ENCODE data around the gene TADA3. TPM values are rescaled to one million over a fixed set of nuclear protein-coding genes. Genes with fewer than 3 reads are reported as not detected.

Gene TADA3
- total and polyA plus RNA-seq, 5 experiments from 2014 or later, result 33.3 to 51.2 (median 38.2) TPM

GRCh38 chr3:9825451-9826040, 33.3 kb upstream of the TADA3 start:
- H3K36me3 Mint-ChIP-seq, result peaks cover 0 to 6% (median 3%) of the 10 kb centered on the region in 3 donors
- peaks cover 0 to 2% (median 0%) of the 10 kb centered on the region in 4 donors for H3K4me1 Mint-ChIP-seq
- no peak overlapping the region for H3K27ac Mint-ChIP-seq
- POLR2A ChIA-PET, result interaction anchor here (0.7 to 1.0 kb wide), 2 partner anchors 16 to 45 kb away, joined by 3 to 6 read pairs; partner anchors contain the start of gene TTLL3
- no peaks in the 10 kb centered on the region for H3K27me3 Mint-ChIP-seq
- H3K4me3 Mint-ChIP-seq, result no peak overlapping the region
- no peak for DNase-seq
- H3K9me3 Mint-ChIP-seq, result no peaks in the 10 kb centered on the region
- no peak for ATAC-seq

DNA sequence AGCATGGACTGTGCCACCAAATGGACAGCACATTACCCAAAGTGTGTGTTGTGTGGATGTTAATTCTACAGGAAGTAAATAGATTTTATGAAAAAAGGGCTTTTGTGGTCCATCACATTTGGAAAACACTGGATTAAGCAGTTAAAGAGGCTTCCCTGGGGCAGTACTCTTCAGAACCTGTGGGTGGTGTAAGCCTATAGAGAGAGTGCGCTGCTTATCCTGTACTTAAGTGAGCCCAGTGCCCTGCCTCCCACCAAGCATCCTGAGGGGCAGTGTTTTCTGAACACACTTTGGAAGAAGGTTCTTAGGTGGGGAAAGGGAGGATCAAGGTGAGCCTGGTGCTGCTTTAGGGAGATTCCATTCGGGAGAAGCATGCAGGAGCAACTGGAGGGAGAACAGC, 28.7 kb upstream of the TADA3 start:
- H3K27ac Mint-ChIP-seq, result peak overlapping the region in 1 of 10 donors; percentile 52
- no peak overlapping the region for H3K4me3 Mint-ChIP-seq
- H3K9me3 Mint-ChIP-seq, result no peaks in the 10 kb centered on the region
- H3K36me3 Mint-ChIP-seq, result peaks cover 0 to 2% (median 0%) of the 10 kb centered on the region in 3 donors
- DNase-seq (no peak), ATAC-seq (peak in 1 of 2 donors; percentile 39)
- POLR2A ChIA-PET, result no interaction called here
- no peaks in the 10 kb centered on the region for H3K27me3 Mint-ChIP-seq
- peaks cover 0 to 4% (median 0%) of the 10 kb centered on the region in 4 donors for H3K4me1 Mint-ChIP-seq

GRCh38 chr3:9820543-9820942, 28.3 kb upstream of the TADA3 start:
- H3K4me1 Mint-ChIP-seq, result peaks cover 0 to 4% (median 0%) of the 10 kb centered on the region in 4 donors
- ATAC-seq (no peak), DNase-seq (no peak)
- H3K4me3 Mint-ChIP-seq, result no peak overlapping the region
- POLR2A ChIA-PET, result no interaction called here
- peak overlapping the region in 1 of 10 donors; percentile 28 for H3K27ac Mint-ChIP-seq
- peaks cover 0 to 2% (median 0%) of the 10 kb centered on the region in 3 donors for H3K36me3 Mint-ChIP-seq
- H3K27me3 Mint-ChIP-seq, result no peaks in the 10 kb centered on the region
- H3K9me3 Mint-ChIP-seq, result no peaks in the 10 kb centered on the region

GRCh38 chr3:9818666-9819335, 26.5 kb upstream of the TADA3 start:
- Mint-ChIP-seq H3K36me3 (peaks cover 0 to 2% (median 0%) of the 10 kb centered on the region in 3 donors), H3K27ac (peak overlapping the region in 1 of 10 donors; percentile 45), H3K27me3 (no peaks in the 10 kb centered on the region), H3K9me3 (no peaks in the 10 kb centered on the region), H3K4me3 (no peak overlapping the region), H3K4me1 (peaks cover 0 to 3% (median 0%) of the 10 kb centered on the region in 4 donors)
- POLR2A ChIA-PET, result no interaction called here
- no peak for ATAC-seq
- no peak for DNase-seq

GRCh38 chr3:9817436-9817835, 25.2 kb upstream of the TADA3 start:
- DNase-seq (no peak), ATAC-seq (no peak)
- Mint-ChIP-seq H3K4me3 (no peak overlapping the region), H3K27ac (no peak overlapping the region), H3K36me3 (peaks cover 0 to 6% (median 0%) of the 10 kb centered on the region in 3 donors), H3K27me3 (no peaks in the 10 kb centered on the region), H3K9me3 (no peaks in the 10 kb centered on the region), H3K4me1 (peaks cover 0 to 5% (median 0%) of the 10 kb centered on the region in 4 donors)
- POLR2A ChIA-PET, result no interaction called here

DNA sequence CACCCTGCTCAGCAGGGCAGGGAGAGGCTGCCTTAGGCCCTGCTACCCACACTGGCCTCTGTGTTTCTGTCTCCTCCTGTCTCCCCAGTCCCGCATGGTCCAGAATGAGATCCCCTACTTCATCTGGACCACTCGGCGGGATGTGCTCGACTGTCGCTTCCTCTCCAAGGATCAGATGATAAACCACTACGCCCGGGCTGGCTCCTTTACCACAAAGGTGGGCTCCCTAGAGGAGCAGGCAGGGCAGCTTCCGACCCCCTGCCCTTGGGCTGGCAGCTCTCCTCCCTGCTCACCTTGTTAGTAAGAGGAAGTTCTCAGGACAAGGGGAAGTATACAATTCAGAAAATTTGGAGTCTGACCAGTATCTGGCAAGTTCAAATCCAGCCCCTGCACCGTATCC, 23.7 kb upstream of the TADA3 start:
- Mint-ChIP-seq H3K36me3 (peaks cover 0 to 6% (median 0%) of the 10 kb centered on the region in 3 donors), H3K27me3 (no peaks in the 10 kb centered on the region), H3K4me3 (peak overlapping the region in 1 of 10 donors; percentile 20), H3K4me1 (peaks cover 6 to 13% (median 8%) of the 10 kb centered on the region in 4 donors), H3K27ac (peak overlapping the region in 2 of 10 donors; percentile 8 to 40), H3K9me3 (no peaks in the 10 kb centered on the region)
- POLR2A ChIA-PET, result interaction anchor here (1.1 to 1.5 kb wide), 2 partner anchors 12 to 23 kb away, joined by 3 read pairs; partner anchors contain the start of gene ARPC4
- no peak for DNase-seq
- ATAC-seq, result no peak

GRCh38 chr3:9812870-9813483, 20.7 kb upstream of the TADA3 start:
- Mint-ChIP-seq H3K4me3 (no peak overlapping the region), H3K27ac (peak overlapping the region in 1 of 10 donors; percentile 57), H3K36me3 (peaks cover 0 to 7% (median 4%) of the 10 kb centered on the region in 3 donors), H3K4me1 (peaks cover 26 to 35% (median 30%) of the 10 kb centered on the region in 4 donors), H3K9me3 (no peaks in the 10 kb centered on the region), H3K27me3 (no peaks in the 10 kb centered on the region)
- POLR2A ChIA-PET, result interaction anchor here (1.6 kb wide), 1 partner anchor 20 kb away, joined by 4 read pairs; the partner anchor contains the start of genes ARPC4 and TADA3
- ATAC-seq, result no peak
- no peak for DNase-seq

GRCh38 chr3:9810846-9811245, 18.6 kb upstream of the TADA3 start:
- H3K36me3 Mint-ChIP-seq, result peaks cover 0 to 19% (median 8%) of the 10 kb centered on the region in 3 donors
- no peaks in the 10 kb centered on the region for H3K9me3 Mint-ChIP-seq
- H3K4me1 Mint-ChIP-seq, result peaks cover 29 to 41% (median 37%) of the 10 kb centered on the region in 4 donors
- ATAC-seq (no peak), DNase-seq (no peak)
- peak overlapping the region; percentile 65 to 93 (median 88) for H3K4me3 Mint-ChIP-seq
- H3K27ac Mint-ChIP-seq, result peak overlapping the region; percentile 31 to 95 (median 87)
- POLR2A ChIA-PET, result interaction anchor here (1.1 kb wide), 1 partner anchor 122 kb away, joined by 3 read pairs; the partner anchor contains the start of gene CRELD1
- H3K27me3 Mint-ChIP-seq, result no peaks in the 10 kb centered on the region

DNA sequence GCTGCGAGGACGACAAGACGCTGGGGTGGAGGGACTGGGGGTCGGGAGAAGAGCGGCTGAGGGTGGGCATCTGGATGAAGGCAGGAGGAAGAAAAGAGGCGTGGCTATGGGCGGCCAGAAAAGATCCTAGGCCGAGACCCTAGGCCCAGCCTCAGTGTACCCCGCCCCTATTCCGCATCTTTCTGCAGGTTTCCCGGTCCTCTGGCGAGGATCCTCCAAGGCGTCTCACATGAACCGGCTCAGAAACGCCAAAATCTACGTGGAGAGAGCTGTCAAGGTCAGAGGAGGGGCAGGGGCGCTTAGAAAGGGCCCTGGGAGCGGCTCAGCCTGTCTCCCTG, 18.1 kb upstream of the TADA3 start:
- Mint-ChIP-seq H3K27me3 (no peaks in the 10 kb centered on the region), H3K4me3 (peak overlapping the region; percentile 65 to 93 (median 88)), H3K9me3 (no peaks in the 10 kb centered on the region), H3K36me3 (peaks cover 0 to 24% (median 8%) of the 10 kb centered on the region in 3 donors), H3K4me1 (peaks cover 30 to 41% (median 37%) of the 10 kb centered on the region in 4 donors), H3K27ac (peak overlapping the region; percentile 31 to 95 (median 85))
- ATAC-seq, result no peak
- POLR2A ChIA-PET, result interaction anchor here (0.6 to 2.7 kb wide), 6 partner anchors 15 to 142 kb away, joined by 3 to 23 read pairs (median 3); partner anchors contain the start of genes ARPC4, CRELD1, PRRT3 and TADA3
- DNase-seq, result no peak

GRCh38 chr3:9809615-9810432, 17.6 kb upstream of the TADA3 start, which contains the start of gene TTLL3:
Gene TTLL3, plus strand, starts transcription at chr3:9810262. Its CDS starts 400 bp downstream, at chr3:9810662.
- Mint-ChIP-seq H3K4me1 (peaks cover 30 to 41% (median 37%) of the 10 kb centered on the region in 4 donors), H3K27ac (peak within 1 kb of the TSS; percentile 92 to 99 (median 96)), H3K36me3 (peaks cover 0 to 29% (median 12%) of the 10 kb centered on the region in 3 donors), H3K4me3 (peak within 1 kb of the TSS; percentile 87 to 93 (median 92)), H3K27me3 (no peaks in the 10 kb centered on the region), H3K9me3 (no peaks in the 10 kb centered on the region)
- ATAC-seq (peak; percentile 68 to 78), DNase-seq (peak; percentile 8 to 69 (median 39))
- POLR2A ChIA-PET, result interaction anchor here (0.6 to 2.7 kb wide), 8 partner anchors 15 to 142 kb away, joined by 3 to 23 read pairs (median 6); partner anchors contain the start of genes ARPC4, JAGN1, PRRT3 and TADA3

DNA sequence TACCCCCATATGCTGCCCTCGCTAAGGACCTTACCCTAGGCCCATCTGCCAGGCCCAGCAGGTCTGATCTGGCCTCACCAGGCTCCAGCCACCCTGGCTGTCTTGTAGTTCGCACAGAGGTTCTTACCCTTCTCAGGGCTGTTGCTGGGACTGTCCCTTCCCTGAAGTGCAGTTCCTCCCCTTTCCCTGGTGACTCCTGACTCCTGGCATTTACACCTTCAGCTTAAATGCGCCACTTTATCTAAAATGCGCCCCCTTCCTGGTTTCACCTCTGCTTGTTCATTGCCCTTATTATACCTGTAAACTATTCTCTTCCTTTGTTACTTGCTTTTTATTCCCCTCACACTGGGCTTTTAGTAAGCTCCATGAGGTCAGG, 17.0 kb upstream of the TADA3 start:
- Mint-ChIP-seq H3K36me3 (peaks cover 0 to 35% (median 12%) of the 10 kb centered on the region in 3 donors), H3K4me3 (peak overlapping the region; percentile 87 to 93 (median 92)), H3K4me1 (peaks cover 30 to 45% (median 37%) of the 10 kb centered on the region in 4 donors), H3K27me3 (no peaks in the 10 kb centered on the region), H3K27ac (peak overlapping the region; percentile 92 to 99 (median 96)), H3K9me3 (no peaks in the 10 kb centered on the region)
- ATAC-seq (peak; percentile 10 to 18), DNase-seq (no peak)
- POLR2A ChIA-PET, result interaction anchor here (1.3 to 2.7 kb wide), 7 partner anchors 14 to 123 kb away, joined by 3 to 23 read pairs (median 7); partner anchors contain the start of genes ARPC4, JAGN1 and TADA3
